Stomach (tissue), 4 donors: ENCODE data around the gene RNF224.

Experiments used
- EP300 ChIP-seq: sonication (generic); formaldehyde crosslinking; IDR thresholded peaks from one replicate; pipeline ENCODE4 v1.6.1; 2017; ENCODE audit warnings: antibody characterized with exemption
- POLR2A ChIP-seq, 4 donors: fragments of 450-650 bp; IDR thresholded peaks; one replicate each; pipeline ENCODE4 v1.6.1; 2016; ENCODE audit warnings: antibody characterized with exemption in 4 of 4, control low read depth in 2 of 4, mild to moderate bottlenecking in 1 of 4, moderate library complexity in 1 of 4
- POLR2AphosphoS5 ChIP-seq, 3 donors: sonication (generic); formaldehyde crosslinking; IDR thresholded peaks; one replicate each; pipeline ENCODE4 v1.6.1; 2016; ENCODE audit warnings: antibody characterized with exemption in 3 of 3
- TF ChIP-seq, protein P1 (sequence below), 7 experiments: fragments of 450-650 bp in 4 of 7; fragments of 200-600 bp in 3 of 7; sonication (generic) in 3 of 7; IDR thresholded peaks; one replicate each; pipeline ENCODE4 v1.5.1; 2016 to 2019; ENCODE audit warnings: antibody characterized with exemption in 7 of 7, control low read depth in 2 of 7, mild to moderate bottlenecking in 1 of 7

DNA sequence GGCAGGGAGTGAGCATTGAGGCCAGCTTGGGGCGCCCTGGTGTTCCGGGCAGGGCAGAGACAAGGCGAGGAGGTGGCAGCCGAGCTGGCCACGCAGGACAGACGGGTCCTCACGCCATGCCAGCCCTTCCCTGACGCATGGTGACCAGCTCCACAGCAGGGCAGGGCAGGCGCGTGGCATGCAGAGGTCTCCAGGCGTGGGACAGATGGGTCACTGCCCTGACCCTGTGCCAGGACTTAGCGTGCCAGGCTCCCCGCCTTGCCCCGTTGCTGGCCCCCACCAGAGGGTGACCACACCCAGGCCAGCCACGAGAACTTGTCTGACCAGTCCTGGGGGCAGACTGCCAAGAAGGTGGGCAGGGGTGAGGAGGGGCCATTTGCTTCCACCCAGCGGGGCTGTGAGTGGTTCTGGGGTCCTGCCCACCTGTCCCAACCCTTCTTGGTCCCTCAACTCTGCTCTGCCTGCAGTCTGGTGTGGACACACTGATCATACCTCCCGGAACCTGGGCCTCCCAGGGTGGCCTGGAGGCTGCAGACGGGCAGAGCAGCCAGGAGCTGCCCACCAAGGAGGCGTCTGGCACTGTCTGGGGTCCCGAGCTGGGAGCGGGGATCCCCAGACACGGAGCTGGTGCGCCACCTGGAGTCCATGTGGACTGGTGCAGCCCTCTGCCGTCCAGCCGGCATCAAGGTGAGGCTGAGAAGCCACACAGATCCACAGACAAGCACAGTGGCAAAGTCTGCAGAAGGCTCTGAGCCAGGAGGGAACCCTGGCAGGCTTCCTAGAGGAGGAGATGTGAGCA lies at the start of gene RNF224:
- TF ChIP-seq POLR2A (IDR thresholded peaks at IDR 0.05) = no peak
- TF ChIP-seq, protein P1, sequence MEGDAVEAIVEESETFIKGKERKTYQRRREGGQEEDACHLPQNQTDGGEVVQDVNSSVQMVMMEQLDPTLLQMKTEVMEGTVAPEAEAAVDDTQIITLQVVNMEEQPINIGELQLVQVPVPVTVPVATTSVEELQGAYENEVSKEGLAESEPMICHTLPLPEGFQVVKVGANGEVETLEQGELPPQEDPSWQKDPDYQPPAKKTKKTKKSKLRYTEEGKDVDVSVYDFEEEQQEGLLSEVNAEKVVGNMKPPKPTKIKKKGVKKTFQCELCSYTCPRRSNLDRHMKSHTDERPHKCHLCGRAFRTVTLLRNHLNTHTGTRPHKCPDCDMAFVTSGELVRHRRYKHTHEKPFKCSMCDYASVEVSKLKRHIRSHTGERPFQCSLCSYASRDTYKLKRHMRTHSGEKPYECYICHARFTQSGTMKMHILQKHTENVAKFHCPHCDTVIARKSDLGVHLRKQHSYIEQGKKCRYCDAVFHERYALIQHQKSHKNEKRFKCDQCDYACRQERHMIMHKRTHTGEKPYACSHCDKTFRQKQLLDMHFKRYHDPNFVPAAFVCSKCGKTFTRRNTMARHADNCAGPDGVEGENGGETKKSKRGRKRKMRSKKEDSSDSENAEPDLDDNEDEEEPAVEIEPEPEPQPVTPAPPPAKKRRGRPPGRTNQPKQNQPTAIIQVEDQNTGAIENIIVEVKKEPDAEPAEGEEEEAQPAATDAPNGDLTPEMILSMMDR (IDR thresholded peaks at IDR 0.05) = peak in 5 of 7 experiments; percentile 84 to 98 (median 91)
- TF ChIP-seq POLR2AphosphoS5 (IDR thresholded peaks at IDR 0.05) = peak; percentile 19 to 82 (median 74)
- TF ChIP-seq EP300 = no peak
